ENCODE data around the gene SVIL. TPM values are rescaled to one million over a fixed set of nuclear protein-coding genes. Genes with fewer than 3 reads are reported as not detected.
"Not testable (repeated sequence)": the region's sequence is repeated elsewhere in the genome, so short reads cannot be mapped to it uniquely, and the experiment has no call there.

The SVIL gene
- total and polyA plus RNA-seq, 2 donors (not counting 1 experiment from before 2014, with no cell fraction given) = 17.7 to 94.3 TPM

GRCh38 chr10:29487032-29487883 lies 147.5 kb downstream of the SVIL start:
- not testable (repeated sequence) for H3K27me3 ChIP-seq (ENCODE audit: control insufficient read depth, insufficient read depth, low read length); H3K4me2 ChIP-seq (ENCODE audit: extremely low read depth, insufficient read depth, low read length); H3K79me2 ChIP-seq (ENCODE audit: control insufficient read depth, insufficient read depth, low read length); H3K27ac ChIP-seq (ENCODE audit: insufficient read depth, low read length); H3K9ac ChIP-seq (ENCODE audit: insufficient read depth, low read length); H3K4me1 ChIP-seq (ENCODE audit: control insufficient read depth, extremely low read depth, insufficient read depth, low read length); H4K20me1 ChIP-seq (ENCODE audit: control insufficient read depth, extremely low read depth, insufficient read depth, low read length); H3K4me3 ChIP-seq (replicated peaks in 1 of 4; ENCODE audit: control extremely low read depth in 1 of 4, insufficient read depth in 1 of 4, low read depth in 3 of 4, low read length in 4 of 4); H3K9me3 ChIP-seq (ENCODE audit: control insufficient read depth, insufficient read depth, low read depth, low read length); H3K36me3 ChIP-seq (ENCODE audit: control insufficient read depth, insufficient read depth, low read length); DNase-seq (ENCODE audit: low read depth in 2 of 2); H2AFZ ChIP-seq (ENCODE audit: low read length)

GRCh38 chr10:29486433-29486832 lies 148.3 kb downstream of the SVIL start:
- H3K4me2 ChIP-seq (ENCODE audit: extremely low read depth, insufficient read depth, low read length) = no peak overlapping the region

GRCh38 chr10:29484677-29485076 lies 150.1 kb downstream of the SVIL start:
- H3K27ac ChIP-seq (ENCODE audit: insufficient read depth, low read length); H3K79me2 ChIP-seq (ENCODE audit: control insufficient read depth, insufficient read depth, low read length); H3K36me3 ChIP-seq (ENCODE audit: control insufficient read depth, insufficient read depth, low read length); H3K4me3 ChIP-seq (replicated peaks in 1 of 4; ENCODE audit: control extremely low read depth in 1 of 4, insufficient read depth in 1 of 4, low read depth in 3 of 4, low read length in 4 of 4); H4K20me1 ChIP-seq (ENCODE audit: control insufficient read depth, extremely low read depth, insufficient read depth, low read length); H3K27me3 ChIP-seq (ENCODE audit: control insufficient read depth, insufficient read depth, low read length); H3K4me1 ChIP-seq (ENCODE audit: control insufficient read depth, extremely low read depth, insufficient read depth, low read length); H2AFZ ChIP-seq (ENCODE audit: low read length); H3K9me3 ChIP-seq (ENCODE audit: control insufficient read depth, insufficient read depth, low read depth, low read length); DNase-seq (ENCODE audit: low read depth in 2 of 2); H3K9ac ChIP-seq (ENCODE audit: insufficient read depth, low read length); H3K4me2 ChIP-seq (ENCODE audit: extremely low read depth, insufficient read depth, low read length): not testable (repeated sequence)

More at GRCh38 chr10:29486433-29486832, 148.3 kb downstream of the SVIL start:
- no peak for TF ChIP-seq EZH2 (IDR thresholded peaks at IDR 0.05; ENCODE audit: low read length, missing control alignments)
- TF ChIP-seq CTCF (conservative IDR thresholded peaks at IDR 0.05 in 1 of 2, IDR thresholded peaks at IDR 0.05 in 1 of 2; ENCODE audit: low read depth in 1 of 2, low read length in 2 of 2) = no peak
- Histone ChIP-seq H3K4me3 (replicated peaks in 1 of 4; ENCODE audit: control extremely low read depth in 1 of 4, insufficient read depth in 1 of 4, low read depth in 3 of 4, low read length in 4 of 4) (no peak overlapping the region), H3K27me3 (ENCODE audit: control insufficient read depth, insufficient read depth, low read length) (no peaks in the 10 kb centered on the region), H3K9me3 (ENCODE audit: control insufficient read depth, insufficient read depth, low read depth, low read length) (no peaks in the 10 kb centered on the region), H2AFZ (ENCODE audit: low read length) (no peak overlapping the region), H4K20me1 (ENCODE audit: control insufficient read depth, extremely low read depth, insufficient read depth, low read length) (no peaks in the 10 kb centered on the region), H3K36me3 (ENCODE audit: control insufficient read depth, insufficient read depth, low read length) (peaks cover 5% of the 10 kb centered on the region), H3K4me1 (ENCODE audit: control insufficient read depth, extremely low read depth, insufficient read depth, low read length) (peaks cover 8% of the 10 kb centered on the region), H3K9ac (ENCODE audit: insufficient read depth, low read length) (no peak overlapping the region), H3K27ac (ENCODE audit: insufficient read depth, low read length) (no peak overlapping the region), H3K79me2 (ENCODE audit: control insufficient read depth, insufficient read depth, low read length) (no peaks in the 10 kb centered on the region)
- DNase-seq (ENCODE audit: low read depth in 2 of 2) = no peak

Measured in fibroblast of lung (primary cell).